Activated CD8-positive, alpha-beta memory T cell treated with anti-CD3 and anti-CD28 coated beads, Interleukin-2, amount 50 U/mL, for 24 hours (primary cell): ENCODE results near the gene RAB35.

Experiments used
- DNase-seq: peaks from one replicate; pipeline ENCODE4 v3.0.0-alpha.2; 2020; ENCODE audit errors: extremely low read depth

RAB35 gene

DNA sequence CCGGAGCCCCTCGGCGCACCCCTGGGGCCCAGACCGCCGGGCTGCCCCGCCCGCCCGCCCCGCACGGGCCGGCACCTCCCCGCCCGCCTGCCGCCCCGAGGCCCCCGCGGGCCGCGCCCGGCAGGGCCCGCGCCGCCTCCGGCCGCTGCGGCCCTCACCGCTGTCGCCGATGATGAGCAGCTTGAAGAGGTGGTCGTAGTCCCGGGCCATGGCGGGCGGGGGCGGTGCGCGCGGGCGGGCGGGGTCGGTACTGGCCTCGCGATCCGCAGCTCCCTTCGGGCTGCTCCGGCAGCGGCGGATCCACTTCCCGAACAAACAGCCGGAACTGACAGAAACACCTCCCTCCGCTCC, at the start of gene RAB35:
Gene RAB35, minus strand, starts transcription at position 313 of the 351 bp plus-strand sequence. Its CDS starts 103 bp downstream, at position 210.
- DNase-seq = no peak

DNA sequence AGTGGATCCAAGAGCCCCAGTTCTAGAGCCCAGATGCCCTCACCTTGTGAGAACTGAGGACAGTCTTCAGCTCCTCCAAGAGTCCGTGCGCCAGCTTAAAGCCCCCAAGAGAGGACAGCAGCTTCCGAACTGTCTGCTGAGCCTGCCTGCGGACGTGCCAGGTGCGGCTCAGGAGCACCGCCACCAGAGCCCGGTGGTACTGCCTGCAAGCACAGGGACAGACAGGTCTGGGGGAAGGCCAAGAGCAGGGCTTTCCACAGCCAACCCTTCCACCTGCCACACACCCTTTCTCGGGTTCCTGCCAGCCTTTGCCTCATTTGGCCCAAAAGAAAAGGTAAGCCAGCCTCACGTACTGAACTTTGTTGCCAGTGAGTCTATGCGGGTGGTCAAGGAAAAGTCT, 47.7 kb upstream of the RAB35 start:
- DNase-seq = no peak

DNA sequence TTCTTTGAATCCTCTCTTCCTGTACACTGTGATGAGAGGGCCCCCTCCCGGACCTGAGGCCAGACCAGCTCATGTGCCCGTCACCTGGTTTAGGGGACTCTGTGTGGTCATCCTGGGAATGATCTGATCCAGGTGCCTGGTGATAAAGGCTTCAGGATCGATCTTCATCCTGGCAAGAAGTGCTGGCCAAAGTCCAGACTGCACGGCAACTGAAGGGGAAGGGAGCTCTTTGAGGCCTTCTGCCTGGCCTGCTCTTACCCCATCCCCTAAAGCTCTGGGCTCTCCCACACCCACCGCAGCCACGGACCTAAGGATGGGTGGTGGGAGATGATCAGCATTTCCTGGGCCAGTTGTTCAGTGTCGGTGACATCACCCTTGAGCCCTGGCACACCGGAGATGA, 46.2 kb upstream of the RAB35 start:
- DNase-seq = no peak

DNA sequence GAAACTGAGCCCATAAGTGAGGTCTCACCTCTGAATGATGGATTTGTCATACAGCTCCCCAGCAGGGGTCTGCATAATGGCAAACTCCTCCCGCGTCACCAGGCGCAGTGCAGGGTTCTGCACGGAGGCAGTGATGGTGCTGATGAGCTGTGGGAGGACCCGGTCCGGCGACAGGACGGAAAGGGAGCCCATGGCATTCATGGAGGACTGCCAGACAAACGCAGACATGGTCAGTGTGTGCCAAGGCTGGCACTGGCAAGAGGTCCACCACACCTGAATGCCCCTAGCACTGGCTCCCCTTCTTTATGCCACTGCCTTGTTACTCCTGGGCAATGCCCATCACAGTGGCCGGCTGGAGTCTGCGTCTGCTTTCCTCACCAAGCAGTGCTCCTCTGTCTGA, 45.3 kb upstream of the RAB35 start:
- no peak for DNase-seq

DNA sequence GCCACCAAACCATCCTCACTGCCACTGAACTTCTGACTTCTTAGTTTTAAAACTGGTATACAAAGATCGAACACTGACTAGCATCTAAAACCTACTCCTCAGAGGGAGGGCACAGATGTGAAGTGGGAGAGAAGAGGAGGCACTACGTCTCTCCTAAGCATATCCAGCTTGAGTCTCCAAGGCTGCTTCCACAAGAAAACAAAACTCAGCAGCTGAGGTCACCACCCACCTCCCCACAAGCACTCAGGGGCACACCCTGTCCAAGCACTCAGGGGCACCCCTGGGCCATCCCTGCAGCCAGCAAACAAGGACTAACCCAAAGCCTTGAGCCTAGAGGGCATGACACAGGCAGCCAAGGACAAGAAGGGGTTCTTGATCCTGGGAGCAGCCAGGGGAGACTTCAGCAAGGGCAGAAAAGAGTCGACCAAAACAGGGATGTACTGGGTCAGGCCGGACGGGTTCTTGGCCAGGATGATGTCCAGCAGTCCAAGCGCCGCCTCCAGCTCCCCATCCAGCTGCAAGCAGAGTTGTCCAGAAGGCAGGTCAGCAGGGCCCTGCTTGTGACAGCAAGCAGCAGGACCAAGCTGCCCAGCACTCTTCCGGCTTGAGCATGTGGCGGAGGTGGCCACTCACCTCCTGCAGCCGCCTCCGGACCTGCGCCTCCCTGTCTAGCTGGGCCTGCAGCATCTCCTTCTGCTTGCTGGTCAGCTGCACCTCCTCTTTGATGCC, 43.1 kb upstream of the RAB35 start:
- no peak for DNase-seq

DNA sequence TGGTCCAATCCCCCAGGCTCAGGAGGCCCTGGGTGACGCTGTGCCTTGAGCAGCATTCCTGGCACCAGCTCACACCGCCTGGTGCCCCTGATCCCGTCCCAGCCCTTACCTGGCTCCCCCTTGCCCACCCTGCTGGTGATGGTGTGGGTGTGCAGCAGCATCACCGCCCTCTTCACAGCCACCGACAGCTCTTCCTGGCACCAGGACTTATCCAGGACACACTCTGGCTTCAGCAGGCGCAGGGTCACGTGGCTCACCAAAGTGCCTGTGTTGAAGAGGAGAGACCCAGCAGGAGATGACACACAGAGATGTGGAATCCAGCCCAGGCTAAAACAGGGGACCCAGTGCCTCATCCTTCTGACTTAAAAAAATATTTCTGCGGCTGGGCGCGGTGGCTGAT, 41.8 kb upstream of the RAB35 start:
- DNase-seq = no peak

DNA sequence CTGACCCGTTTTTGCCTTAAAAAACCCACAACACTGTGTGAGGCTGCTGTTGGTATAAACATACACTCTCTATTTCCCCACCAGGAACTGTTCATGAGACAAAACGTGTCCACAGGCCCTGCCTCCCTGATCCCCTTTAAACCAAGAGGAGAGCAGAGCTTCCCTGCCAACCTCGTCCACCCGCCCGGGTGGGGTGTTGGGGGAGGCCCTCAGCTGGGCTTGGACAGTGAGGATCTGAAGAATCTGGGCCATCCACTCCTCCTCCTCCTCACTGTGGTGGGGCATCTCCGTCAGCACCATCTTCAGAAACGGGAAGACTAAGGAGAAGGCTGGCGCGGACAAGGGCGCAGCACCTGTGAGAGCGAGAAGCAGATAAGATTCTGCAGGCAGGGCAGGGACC, 41.1 kb upstream of the RAB35 start:
- no peak for DNase-seq

DNA sequence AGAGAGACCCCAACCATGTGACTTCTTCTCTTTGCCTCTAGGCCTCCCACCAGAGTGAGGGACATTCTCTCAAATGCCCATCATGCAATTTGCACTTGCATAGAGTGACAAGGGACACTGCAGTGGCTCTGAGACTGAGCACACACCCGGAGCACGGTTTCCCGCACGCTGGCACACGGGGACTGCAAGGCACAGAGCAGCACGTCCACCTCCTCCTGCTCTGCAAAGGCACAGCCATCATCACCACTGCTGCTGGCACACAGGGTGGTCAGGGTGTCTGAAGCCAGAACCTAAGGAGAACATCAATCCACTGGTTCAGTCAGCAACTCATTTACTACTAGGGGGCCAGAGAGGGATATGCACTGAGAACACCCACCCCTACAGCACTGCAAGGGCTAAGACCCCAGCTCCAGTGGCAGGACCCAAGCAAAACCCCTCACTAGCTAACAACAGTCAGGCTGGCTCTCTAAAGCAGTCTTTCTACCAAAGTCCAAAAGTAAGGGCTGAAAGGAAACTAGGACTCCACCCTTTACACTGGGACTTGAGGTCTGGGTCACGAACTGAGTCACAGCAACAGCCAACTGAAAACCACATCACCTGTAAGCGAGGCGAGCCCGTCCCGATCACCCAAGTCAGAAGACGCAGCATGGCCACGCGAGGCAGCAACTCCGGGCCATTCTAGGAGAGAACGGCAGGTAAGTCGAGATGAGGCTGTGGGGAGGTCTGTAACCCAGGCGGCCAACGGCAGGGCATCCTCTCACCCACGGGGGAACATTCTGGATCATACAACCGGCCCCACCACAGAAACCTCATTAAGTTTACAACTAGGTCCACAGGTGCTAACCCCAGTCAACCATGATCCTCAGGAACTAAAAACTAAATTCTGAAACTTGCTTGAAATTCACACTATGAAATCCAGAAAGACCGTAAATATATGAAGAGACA, 40.0 kb upstream of the RAB35 start:
- no peak for DNase-seq

DNA sequence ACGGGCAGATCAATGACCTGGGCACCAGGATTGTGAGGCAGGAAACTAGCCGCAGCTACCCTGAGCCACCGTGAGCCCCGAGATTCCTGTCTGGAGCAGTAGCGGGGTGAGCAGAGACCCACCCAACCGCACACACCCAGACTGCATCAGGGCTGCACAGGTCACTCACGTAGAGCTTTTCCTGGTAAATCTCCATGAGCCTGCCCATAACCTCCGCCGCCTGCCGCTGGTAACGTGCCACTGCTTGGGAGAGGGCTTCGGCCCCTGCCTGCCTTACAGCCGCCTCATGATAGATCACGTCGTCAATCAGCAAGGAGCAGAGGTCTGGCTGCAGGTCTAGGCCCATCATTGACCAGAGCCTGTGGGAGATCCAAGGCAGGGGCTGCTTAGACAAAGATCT, 38.5 kb upstream of the RAB35 start:
- no peak for DNase-seq

DNA sequence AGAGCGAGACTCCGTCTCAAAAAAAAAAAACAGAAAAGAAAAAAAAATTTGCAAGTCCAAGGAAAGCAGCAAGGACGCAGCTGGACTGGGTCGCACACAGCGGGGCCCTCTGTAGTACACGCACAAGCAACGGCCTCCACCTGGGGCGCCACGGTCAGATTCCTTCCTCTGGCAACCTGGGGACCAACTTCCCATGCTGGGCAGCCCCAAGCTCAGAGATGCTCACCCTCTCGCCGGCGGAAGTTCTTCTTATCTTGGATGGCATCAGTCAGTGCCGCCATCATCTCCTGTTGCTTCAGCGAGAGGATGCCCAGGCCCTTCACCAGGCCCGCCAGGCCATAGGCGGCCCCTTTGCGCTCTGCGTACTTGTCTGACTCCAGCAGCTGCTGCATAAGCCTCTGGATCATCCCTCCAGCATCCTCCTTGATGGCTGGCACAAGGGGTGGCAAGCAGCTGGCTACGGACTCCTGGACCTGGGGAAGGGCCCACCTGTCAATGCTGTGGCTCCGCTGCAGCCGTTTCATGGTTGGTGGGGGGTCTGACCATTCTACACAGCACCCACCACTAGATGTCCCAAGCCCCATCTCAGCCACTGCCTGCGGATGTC, 34.5 kb upstream of the RAB35 start:
- no peak for DNase-seq

DNA sequence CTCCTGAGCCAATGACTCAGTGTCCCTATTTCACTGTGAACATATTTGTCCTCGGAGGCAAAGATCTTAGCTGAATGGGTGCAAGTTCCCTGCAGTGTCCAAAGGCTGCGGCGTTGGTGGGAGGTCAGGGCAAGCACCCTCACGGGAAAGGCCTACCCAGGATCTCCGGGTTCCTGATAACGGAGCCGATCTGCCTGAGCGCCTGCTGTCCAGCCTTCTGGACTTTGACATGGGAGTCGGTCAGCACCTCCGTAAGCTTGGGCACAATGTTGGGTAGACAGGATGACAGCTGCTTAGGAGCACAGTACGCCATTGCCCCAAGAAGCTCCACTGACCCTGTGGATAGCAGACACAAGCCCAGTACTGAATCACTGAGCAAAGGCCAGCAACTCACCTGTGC, 31.5 kb upstream of the RAB35 start:
- no peak for DNase-seq

DNA sequence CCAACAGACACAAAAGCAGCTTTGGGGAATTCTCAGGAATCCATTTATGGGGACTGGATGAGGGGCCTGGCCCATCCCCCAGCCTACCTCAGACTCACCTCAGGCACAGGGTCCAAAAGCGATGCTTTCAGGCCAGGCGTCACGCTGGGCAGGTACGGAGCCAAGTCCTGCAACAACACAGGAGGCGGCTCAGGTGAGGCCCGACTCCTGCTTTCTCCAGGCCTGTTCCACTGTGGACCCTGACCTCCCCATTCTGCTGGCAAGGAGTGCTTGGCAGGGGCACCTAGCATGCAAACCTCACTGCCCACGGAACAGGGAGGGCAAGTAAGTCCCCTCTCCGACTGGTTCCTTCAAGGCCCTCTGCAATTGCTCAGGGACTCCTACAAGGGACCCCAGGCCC, 28.6 kb upstream of the RAB35 start:
- no peak for DNase-seq

DNA sequence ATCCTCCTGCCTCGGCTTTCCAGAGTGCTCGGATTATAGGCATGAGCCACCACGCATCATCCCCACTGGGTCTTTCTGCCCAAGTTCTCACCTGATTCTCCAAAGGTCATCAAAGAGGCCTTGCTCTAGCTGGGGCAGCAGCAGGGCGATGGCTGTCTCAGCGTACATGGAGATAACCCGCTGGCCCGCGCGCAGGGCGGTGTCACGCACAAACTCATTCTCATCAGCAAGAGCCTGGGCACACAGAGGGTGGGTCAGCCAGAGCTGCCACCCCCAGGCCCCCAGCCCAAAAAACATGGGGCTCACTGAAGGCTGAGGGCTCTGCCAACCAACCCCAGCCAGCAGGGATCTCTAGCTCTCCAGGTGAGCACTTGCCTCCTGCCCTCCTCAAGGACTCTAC, 27.7 kb upstream of the RAB35 start:
- DNase-seq = no peak

DNA sequence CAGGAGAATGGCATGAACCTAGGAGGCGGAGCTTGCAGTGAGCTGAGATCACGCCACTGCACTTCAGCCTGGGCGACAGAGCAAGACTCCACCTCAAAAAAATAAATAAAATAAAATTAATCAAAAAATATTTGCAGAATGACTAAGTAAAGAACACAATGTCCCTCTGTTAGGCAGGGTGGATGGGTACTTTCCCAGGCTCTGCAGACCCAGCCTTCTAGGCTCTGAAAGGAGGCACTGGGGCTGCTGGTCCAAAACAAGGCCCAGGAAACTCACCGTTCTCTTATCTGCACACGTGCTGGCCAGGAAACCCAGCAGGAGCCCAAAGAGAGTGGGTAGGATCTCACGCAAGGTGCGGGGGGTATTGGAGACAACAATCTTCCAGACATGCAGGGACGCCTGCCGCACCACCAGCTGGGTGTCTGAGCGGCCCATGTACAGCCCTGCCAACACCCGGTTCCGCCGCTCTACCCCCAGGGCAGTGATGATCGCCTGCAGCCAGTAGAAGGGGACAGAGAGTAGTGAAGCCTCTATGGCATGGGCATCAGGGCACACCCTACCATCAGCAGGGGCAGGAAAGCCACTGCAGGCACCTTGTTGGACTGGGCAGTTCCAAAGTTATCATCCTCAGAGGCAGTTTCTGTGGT, 25.8 kb upstream of the RAB35 start:
- DNase-seq = no peak

DNA sequence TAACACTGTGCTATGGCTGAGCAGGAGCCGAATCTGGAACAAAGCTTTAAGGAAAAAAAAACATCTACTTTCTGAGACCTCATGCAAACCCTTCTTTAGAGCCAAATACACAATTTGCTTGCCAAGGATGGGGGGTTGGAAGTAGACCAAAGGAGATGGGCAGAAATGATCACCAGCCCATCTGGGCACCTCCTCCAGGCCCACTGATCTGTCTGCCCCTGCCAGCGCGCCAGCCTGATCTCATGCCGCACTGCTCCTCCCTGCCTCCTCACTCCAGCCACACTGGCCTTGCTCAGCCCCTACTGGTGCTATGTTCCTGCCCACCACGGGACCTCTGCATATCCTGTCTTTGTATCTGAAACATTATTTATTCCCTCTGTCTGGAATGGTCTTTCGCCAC, 24.8 kb upstream of the RAB35 start:
- no peak for DNase-seq

DNA sequence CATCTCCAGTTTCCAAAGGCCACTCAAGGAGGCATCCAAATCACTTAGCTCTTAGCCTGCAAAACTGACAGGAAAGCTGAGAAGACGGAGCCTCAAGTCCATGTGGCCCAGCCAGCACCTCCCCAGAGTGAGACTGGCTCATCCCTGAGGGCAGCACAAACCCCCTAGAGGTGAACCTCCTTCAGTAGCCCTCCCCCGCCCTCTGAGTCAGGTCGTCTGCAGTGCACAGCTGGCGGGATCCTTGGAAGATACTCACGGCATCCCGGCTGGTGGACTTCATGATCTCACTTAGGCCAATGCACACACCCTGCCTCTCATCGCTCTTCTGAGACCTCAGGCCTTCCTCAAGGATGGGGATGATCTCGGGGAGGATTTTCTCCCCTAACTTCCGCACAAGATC, 24.1 kb upstream of the RAB35 start:
- DNase-seq = no peak

DNA sequence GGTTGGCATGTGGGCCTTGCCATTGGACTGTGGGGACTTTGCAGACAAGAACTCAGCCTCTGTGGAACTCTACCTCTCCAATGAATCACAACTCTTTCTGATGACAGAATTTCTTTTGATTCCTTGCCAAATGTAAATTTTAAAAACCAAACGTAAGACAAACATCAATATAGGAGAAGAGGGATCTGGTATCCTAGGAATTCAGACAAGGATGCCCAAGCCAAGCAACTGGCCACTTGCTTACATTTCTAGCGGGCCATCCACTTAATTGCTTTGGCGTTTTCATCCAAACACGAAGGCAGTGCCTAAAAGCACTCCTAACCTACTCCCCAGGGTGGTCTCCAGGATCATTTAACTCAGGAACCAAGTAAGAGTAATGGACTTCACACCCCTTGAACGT, 23.4 kb upstream of the RAB35 start:
- DNase-seq = no peak

DNA sequence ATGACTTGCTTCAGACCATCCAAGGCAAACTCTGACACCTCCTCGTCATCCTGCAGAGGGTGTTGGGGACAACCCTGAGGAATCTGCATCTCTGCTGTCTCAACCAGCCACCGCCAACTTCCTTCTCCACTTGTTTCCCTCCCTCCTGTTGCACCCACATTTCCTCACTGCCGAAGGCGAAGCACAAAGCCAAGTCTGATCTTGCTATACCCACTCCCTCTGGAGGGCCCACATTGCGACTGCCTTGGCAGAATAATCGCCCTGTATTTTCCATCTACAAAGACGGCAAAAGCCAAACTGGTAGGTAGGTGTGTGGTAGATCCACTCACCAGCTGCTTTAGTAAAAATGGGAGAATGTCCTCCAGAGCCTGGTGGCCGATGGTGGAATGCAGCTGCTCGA, 21.8 kb upstream of the RAB35 start:
- DNase-seq = no peak

DNA sequence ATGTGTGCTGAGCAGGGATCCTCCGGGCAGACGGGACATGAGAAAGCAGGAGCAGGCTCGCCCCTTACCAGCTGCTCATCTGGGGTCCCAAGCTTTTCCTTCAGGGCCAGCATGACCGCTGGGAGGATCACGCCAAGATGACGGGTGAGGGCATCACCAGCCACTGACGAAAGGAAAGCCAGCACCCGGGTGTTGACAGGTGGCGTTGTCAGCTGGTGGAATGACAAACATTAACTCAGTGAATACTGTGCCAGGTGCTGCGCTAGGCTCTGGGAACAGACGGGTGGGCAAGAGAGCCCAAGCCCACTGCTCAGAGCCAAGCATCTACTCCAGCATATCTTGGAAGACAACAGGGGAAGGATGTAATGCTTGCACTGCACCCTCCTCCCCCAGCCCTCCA, 21.3 kb upstream of the RAB35 start:
- DNase-seq = no peak

DNA sequence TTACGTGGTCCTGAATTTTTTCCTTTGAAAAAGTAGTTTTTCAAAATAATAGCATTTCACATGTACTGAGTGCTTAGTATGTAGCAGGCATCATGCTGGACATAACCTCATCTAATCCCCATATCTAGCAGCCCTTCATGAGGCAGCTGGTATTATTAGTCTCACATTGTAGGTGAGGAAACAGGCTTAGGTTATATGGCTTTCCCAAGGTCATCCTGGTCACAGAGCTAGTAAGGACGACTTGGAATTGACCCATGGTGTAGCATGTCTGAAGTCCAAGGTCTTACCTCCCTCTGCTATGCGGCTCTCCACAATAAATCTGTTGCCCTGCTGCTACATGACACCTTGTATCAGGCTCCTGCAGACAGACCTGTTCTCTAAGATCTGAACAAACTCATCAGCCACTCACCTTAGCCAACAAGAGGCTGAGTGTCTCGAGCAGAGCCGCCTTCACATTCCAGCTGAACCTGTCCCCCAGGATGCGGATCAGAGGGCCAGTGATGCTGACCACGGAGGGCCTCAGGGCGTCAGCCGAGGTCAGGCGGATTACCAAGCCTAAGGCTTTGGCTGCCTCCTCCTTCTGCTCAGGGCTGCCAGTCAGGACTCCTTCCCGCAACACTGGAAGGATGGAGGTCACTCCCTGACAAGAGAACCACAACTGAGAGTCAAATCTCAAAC, 19.7 kb upstream of the RAB35 start:
- DNase-seq = no peak

DNA sequence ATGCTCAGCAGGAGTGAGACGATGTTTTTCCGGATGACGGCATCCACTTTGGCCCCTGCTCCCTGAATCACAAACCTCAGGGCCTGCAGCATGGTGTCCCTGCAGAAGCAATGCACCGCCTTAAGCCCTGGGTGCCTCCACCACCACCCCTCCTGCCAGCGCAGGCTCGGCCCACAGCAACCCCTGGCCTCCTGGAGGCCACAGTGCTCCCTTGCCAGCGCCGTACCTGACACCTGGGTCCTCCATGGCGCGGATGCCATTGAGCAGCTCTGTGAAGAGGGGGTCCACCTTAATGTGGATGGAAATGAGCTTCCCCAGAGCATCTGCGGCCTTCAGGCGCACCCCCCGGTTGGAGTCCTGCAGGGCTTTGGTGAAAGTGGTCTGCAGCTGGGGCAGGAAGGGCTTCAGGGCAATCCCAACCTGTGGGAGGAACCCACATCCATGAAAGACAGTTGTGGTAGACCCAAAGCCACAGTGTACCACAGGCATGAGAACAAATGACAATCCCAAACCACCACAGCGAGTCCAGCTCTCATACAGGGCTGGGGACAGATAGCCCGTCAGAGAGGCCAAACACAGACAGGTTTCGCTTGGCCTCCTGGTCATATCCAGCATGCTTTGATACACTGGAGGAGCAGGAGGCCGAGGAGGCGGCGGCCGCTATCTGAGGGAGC, 17.9 kb upstream of the RAB35 start:
- DNase-seq = no peak
